Measurements from ENCODE around the gene MAP3K12. TPM values are rescaled to one million over a fixed set of nuclear protein-coding genes. Genes with fewer than 3 reads are reported as not detected.

The MAP3K12 gene
- polyA plus RNA-seq, 1 experiment = 35.7 TPM

DNA sequence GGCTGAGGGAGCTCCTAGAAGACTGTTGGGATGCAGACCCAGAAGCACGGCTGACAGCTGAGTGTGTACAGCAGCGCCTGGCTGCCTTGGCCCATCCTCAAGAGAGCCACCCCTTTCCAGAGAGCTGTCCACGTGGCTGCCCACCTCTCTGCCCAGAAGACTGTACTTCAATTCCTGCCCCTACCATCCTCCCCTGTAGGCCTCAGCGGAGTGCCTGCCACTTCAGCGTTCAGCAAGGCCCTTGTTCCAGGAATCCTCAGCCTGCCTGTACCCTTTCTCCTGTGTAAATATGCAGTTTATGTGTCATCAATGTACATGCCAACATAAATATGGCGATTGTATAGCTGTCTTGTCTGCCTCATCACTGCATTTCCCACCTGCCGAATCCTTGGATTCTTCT is 68.1 kb downstream of the MAP3K12 start:
- H3K27ac ChIP-seq (ENCODE audit: low read depth, low read length) = no peak overlapping the region
- no peak overlapping the region for H3K4me3 ChIP-seq (ENCODE audit: low read depth, low read length)
- no peaks in the 10 kb centered on the region for H3K9me3 ChIP-seq (ENCODE audit: control insufficient read depth, insufficient read depth, low read length)
- no peak for TF ChIP-seq CTCF (IDR thresholded peaks at IDR 0.05; ENCODE audit: low read depth, low read length)
- CTCF ChIA-PET = interaction anchor here (1.0 to 6.2 kb wide), 5 partner anchors 9 to 110 kb away, joined by 3 to 36 read pairs (median 6); partner anchors contain the start of gene AAAS
- no peak for DNase-seq (ENCODE audit: low read depth, low spot score)
- POLR2A ChIA-PET = interaction anchor here (0.5 to 0.9 kb wide), 3 partner anchors 10 to 436 kb away, joined by 3 to 9 read pairs (median 4); no protein-coding TSS in a partner anchor
- no peaks in the 10 kb centered on the region for H3K27me3 ChIP-seq (ENCODE audit: control insufficient read depth, insufficient read depth, low read length)

DNA sequence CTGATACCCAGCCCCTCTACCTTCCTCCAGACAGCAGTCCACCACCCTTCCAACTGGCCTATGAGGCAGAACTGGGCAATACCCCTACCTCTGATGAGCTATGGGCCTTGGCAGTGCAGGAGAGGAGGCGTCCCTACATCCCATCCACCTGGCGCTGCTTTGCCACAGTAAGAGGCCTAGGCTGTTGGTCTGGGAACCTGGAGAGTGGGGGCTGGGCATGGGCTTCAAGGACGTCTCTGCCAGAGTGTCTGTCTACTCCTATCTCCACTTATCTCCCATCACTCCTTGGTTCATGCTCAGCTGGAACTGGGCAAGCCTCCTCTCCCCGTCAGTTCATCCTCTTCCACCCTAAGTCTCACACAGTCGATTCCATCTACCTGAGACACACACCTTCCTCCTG is 69.1 kb downstream of the MAP3K12 start:
- no peak for DNase-seq (ENCODE audit: low read depth, low spot score)
- no peak for TF ChIP-seq CTCF (IDR thresholded peaks at IDR 0.05; ENCODE audit: low read depth, low read length)
- POLR2A ChIA-PET = no interaction called here
- Histone ChIP-seq H3K9me3 (ENCODE audit: control insufficient read depth, insufficient read depth, low read length) (no peaks in the 10 kb centered on the region), H3K27ac (ENCODE audit: low read depth, low read length) (no peak overlapping the region), H3K27me3 (ENCODE audit: control insufficient read depth, insufficient read depth, low read length) (no peaks in the 10 kb centered on the region), H3K4me3 (ENCODE audit: low read depth, low read length) (no peak overlapping the region)
- CTCF ChIA-PET = interaction anchor here (1.6 to 6.2 kb wide), 4 partner anchors 8 to 103 kb away, joined by 4 to 36 read pairs (median 8); no protein-coding TSS in a partner anchor

Small RNA genes within 50 kb of the gene (small RNA-seq; reads per million reads assigned to genes)
- gene AC023509.3 (ENCODE audit: insufficient read length, low read depth) = not detected

Other genes with a start within 250 kb of the MAP3K12 start
- 1.6 and 2.1 TPM in 2 replicates for gene ESPL1, start 231.2 kb downstream of the MAP3K12 start, polyA plus RNA-seq (2011; rRNA removed)
- gene PFDN5, start 203.9 kb downstream of the MAP3K12 start, polyA plus RNA-seq (2011; rRNA removed) = 970 and 991 TPM in 2 replicates
- gene MYG1, start 199.8 kb downstream of the MAP3K12 start, polyA plus RNA-seq (2011; rRNA removed) = 47.8 and 63.2 TPM in 2 replicates
- 40.0 and 46.7 TPM in 2 replicates for gene AAAS, start 177.8 kb downstream of the MAP3K12 start, polyA plus RNA-seq (2011; rRNA removed)
- not detected in 2 replicates for gene SP7, start 163.1 kb downstream of the MAP3K12 start, polyA plus RNA-seq (2011; rRNA removed)
- 44.6 and 45.9 TPM in 2 replicates for gene SP1, start 119.3 kb downstream of the MAP3K12 start, polyA plus RNA-seq (2011; rRNA removed)
- gene AMHR2, start 75.6 kb downstream of the MAP3K12 start, polyA plus RNA-seq (2011; rRNA removed) = not detected in 2 replicates
- gene PRR13, start 57.7 kb downstream of the MAP3K12 start, polyA plus RNA-seq (2011; rRNA removed) = 71.4 and 92.8 TPM in 2 replicates
- gene PCBP2, start 47.4 kb downstream of the MAP3K12 start, polyA plus RNA-seq (2011; rRNA removed) = 286 and 408 TPM in 2 replicates
- 25.0 and 33.0 TPM in 2 replicates for gene TARBP2, start 1.8 kb upstream of the MAP3K12 start, polyA plus RNA-seq (2011; rRNA removed)
- not detected in 2 replicates for gene NPFF, start 8.0 kb upstream of the MAP3K12 start, polyA plus RNA-seq (2011; rRNA removed)
- gene ATF7, start 126.9 kb upstream of the MAP3K12 start, polyA plus RNA-seq (2011; rRNA removed) = 21.7 and 27.1 TPM in 2 replicates
- 261 and 433 TPM in 2 replicates for gene ATP5MC2, start 176.6 kb upstream of the MAP3K12 start, polyA plus RNA-seq (2011; rRNA removed)
- gene CALCOCO1, start 228.0 kb upstream of the MAP3K12 start, polyA plus RNA-seq (2011; rRNA removed) = 124 and 128 TPM in 2 replicates

All from AG04450 (cell line).